HG03196 (cell line): ENCODE data around the gene PLP1.
"Not testable (repeated sequence)": the region's sequence is repeated elsewhere in the genome, so short reads cannot be mapped to it uniquely, and the experiment has no call there.

ENCODE experiments used
- ATAC-seq: cut with Tn5 transposase; IDR thresholded peaks from one replicate; pipeline ENCODE4 v1.9.1; 2021; ENCODE audit not compliant: unreplicated experiment

Gene PLP1

GRCh38 chrX:103780336-103781061 lies 3.9 kb downstream of the PLP1 start:
- no peak for ATAC-seq

DNA sequence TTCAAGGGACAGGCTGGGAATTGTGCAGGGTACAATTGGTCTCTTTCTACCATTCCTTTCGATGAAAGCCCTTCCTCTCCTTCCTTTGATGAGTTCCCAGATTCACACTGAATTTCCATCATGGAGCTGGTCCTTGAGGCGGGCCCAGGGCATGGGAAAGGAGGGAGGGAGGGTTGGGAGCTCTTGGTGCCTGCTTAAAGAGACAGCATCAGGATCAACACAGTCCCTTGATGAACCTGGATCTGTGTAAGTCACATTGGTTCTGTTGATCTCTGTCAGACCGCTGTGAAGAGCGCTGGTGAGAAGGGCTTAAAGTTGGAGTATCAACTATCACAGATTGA lies 4.4 kb downstream of the PLP1 start:
- ATAC-seq: no peak

GRCh38 chrX:103781706-103782105 lies 5.1 kb downstream of the PLP1 start:
- no peak for ATAC-seq

GRCh38 chrX:103782640-103783039 lies 6.0 kb downstream of the PLP1 start:
- no peak for ATAC-seq

- ATAC-seq: no peak
These were observed 6.6 kb downstream of the PLP1 start for GRCh38 chrX:103783196-103783595.

DNA sequence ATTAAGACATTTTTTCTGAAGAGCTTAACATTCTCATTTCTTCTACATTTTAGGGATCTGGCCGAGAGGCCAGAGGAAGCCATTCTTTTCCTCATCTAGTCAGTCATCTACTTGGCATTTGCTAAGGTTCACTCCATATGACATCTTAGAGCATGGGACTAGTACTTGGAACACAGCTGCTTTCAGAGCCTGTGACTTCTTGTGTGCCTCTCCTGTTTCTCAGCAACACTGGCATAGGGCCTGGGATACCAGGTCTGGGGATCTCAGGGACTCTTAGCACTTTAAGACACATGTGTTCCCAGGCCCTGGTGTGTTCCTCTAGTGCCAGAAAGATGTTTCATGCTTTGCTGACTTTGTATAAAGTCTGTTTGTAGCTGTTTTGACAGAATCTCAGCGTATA lies 7.3 kb downstream of the PLP1 start:
- no peak for ATAC-seq

DNA sequence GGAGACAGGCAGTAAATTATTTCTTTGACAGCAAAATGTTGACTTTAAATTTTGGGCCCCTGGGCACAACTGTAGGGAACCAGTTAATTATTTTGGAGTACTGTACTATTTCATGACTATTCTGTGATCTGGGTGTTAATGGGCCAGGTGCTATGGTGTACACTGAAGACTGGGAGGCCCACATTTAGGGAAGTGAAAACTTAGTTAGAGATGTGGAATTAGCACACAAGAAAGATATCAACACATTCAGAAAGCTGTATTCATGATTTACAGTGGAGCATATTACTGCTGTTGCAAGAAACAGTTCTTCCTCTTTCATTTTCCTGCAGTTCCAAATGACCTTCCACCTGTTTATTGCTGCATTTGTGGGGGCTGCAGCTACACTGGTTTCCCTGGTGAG lies 12.4 kb downstream of the PLP1 start:
- no peak for ATAC-seq

- no peak for ATAC-seq
These were observed 14.6 kb downstream of the PLP1 start for GRCh38 chrX:103791228-103791627.

GRCh38 chrX:103791826-103792485 lies 15.3 kb downstream of the PLP1 start:
- no peak for ATAC-seq

- no peak for ATAC-seq
These were observed 16.4 kb downstream of the PLP1 start for GRCh38 chrX:103792916-103793544.

GRCh38 chrX:103793545-103793940 lies 16.9 kb downstream of the PLP1 start:
- ATAC-seq: no peak

- ATAC-seq: no peak
These were observed 17.5 kb downstream of the PLP1 start for GRCh38 chrX:103794119-103794518.

DNA sequence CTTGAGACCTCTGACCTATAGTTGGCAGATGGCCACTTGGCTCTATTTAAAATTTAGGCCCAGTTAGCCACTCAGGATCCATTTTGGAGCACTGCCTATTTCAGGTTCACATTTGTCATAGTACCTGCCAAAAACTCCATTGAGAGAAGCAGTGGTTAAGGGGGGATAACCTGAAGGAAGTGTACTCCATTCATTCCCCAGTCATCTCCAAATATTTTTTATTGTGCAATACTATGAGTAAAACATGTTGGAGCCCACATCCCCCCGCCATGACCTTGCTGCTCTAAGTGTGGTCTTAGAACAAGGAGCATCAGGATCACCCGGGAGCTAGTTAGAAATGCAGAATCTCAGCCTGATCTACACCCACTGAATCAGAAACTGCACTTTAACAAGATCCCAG lies 21.1 kb downstream of the PLP1 start:
- no peak for ATAC-seq

- no peak for ATAC-seq
These were observed 23.7 kb downstream of the PLP1 start for GRCh38 chrX:103800318-103800717.

DNA sequence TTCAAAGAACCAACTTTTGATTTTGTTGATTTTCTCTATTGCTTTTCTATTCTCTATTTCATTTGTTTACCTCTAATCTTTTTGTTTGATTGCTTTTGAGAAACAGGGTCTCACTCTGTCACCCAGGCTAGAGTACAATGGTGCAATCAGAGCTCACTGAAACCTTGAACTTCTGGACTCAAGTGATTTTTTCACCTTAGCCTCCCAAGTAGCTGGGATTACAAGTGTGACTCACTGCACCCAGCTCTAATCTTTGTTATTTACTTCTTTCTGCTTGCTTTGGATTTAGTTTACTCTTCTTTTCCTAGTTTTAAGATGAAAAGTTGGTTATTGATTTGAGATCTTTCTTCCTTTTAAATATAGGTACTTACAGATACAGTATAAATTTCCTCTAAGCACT lies 29.2 kb downstream of the PLP1 start:
- ATAC-seq: no peak

- ATAC-seq: no peak
These were observed 30.3 kb downstream of the PLP1 start for GRCh38 chrX:103806862-103807474.

- no peak for ATAC-seq
These were observed 35.2 kb downstream of the PLP1 start for GRCh38 chrX:103811858-103812257.

DNA sequence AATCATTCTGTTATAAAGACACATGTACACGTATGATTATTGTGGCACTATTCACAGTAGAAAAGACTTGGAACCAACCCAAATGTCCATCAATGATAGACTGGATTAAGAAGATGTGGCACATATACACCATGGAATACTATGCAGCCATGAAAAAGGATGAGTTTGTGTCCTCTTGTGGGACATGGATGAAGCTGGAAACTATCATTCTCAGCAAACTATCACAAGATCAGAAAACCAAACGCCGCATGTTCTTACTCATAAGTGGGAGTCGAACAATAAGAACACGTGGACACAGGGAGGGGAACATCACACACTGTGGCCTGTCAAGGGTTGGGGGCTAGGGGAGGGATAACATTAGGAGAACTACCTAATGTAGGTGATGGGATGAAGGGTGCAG lies 40.5 kb downstream of the PLP1 start:
- not testable (repeated sequence) for ATAC-seq

DNA sequence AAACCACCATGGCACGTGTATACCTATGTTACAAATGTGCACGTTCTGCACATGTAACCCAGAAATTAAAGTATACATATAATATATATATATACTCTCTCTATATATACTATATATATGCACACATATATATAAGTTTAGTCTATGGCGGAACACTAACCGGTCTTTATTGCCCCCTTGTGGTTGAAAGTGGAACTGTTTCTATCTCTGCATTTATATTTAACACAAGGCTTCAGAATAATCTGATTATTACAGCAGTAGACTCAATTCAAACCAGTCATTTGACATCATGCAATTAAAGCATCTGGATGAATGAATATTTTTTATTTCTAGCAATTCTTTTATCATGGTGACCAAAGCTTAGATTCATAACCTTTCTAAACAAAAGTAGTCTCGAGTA lies 40.9 kb downstream of the PLP1 start:
- ATAC-seq: no peak

- ATAC-seq: no peak
These were observed 42.4 kb downstream of the PLP1 start for GRCh38 chrX:103818842-103819619.

- not testable (repeated sequence) for ATAC-seq
These were observed 44.2 kb downstream of the PLP1 start for GRCh38 chrX:103820802-103821201.
